ENCODE measurements around the gene PAX8.
"Not testable (repeated sequence)": the region's sequence is repeated elsewhere in the genome, so short reads cannot be mapped to it uniquely, and the experiment has no call there.

The PAX8 gene

GRCh38 chr2:113288674-113289149, 10.0 kb upstream of the PAX8 start:
- DNase-seq (ENCODE audit: low read depth in 2 of 2) = not testable (repeated sequence)

- not testable (repeated sequence) for DNase-seq (ENCODE audit: low read depth in 2 of 2)
These were observed 9.5 kb upstream of the PAX8 start for GRCh38 chr2:113288117-113288673.

GRCh38 chr2:113285816-113286215, 7.1 kb upstream of the PAX8 start:
- DNase-seq (ENCODE audit: low read depth in 2 of 2) = no peak

- not testable (repeated sequence) for DNase-seq (ENCODE audit: low read depth in 2 of 2)
These were observed 6.3 kb upstream of the PAX8 start for GRCh38 chr2:113284999-113285398.

- DNase-seq (ENCODE audit: low read depth in 2 of 2) = no peak
These were observed 5.8 kb upstream of the PAX8 start for GRCh38 chr2:113284476-113284875.

- no peak for DNase-seq (ENCODE audit: low read depth in 2 of 2)
These were observed 5.1 kb upstream of the PAX8 start for GRCh38 chr2:113283704-113284284.

GRCh38 chr2:113282747-113283533, 4.2 kb upstream of the PAX8 start:
- DNase-seq (ENCODE audit: low read depth in 2 of 2) = no peak

GRCh38 chr2:113281910-113282746, 3.4 kb upstream of the PAX8 start:
- DNase-seq (ENCODE audit: low read depth in 2 of 2) = no peak

GRCh38 chr2:113278073-113278741, 514 bp downstream of the PAX8 start:
- DNase-seq (ENCODE audit: low read depth in 2 of 2) = no peak

GRCh38 chr2:113277474-113278072, 1.1 kb downstream of the PAX8 start:
- DNase-seq (ENCODE audit: low read depth in 2 of 2) = no peak

GRCh38 chr2:113276761-113277425, 1.8 kb downstream of the PAX8 start:
- no peak for DNase-seq (ENCODE audit: low read depth in 2 of 2)

GRCh38 chr2:113276216-113276760, 2.4 kb downstream of the PAX8 start:
- no peak for DNase-seq (ENCODE audit: low read depth in 2 of 2)

- DNase-seq (ENCODE audit: low read depth in 2 of 2) = no peak
These were observed 3.0 kb downstream of the PAX8 start for GRCh38 chr2:113275556-113276215.

GRCh38 chr2:113274432-113274831, 4.3 kb downstream of the PAX8 start:
- DNase-seq (ENCODE audit: low read depth in 2 of 2) = no peak

- no peak for DNase-seq (ENCODE audit: low read depth in 2 of 2)
These were observed 4.7 kb downstream of the PAX8 start for GRCh38 chr2:113273981-113274380.

GRCh38 chr2:113273027-113273551, 5.6 kb downstream of the PAX8 start:
- no peak for DNase-seq (ENCODE audit: low read depth in 2 of 2)

GRCh38 chr2:113272477-113272876, 6.2 kb downstream of the PAX8 start:
- no peak for DNase-seq (ENCODE audit: low read depth in 2 of 2)

- no peak for DNase-seq (ENCODE audit: low read depth in 2 of 2)
These were observed 9.9 kb downstream of the PAX8 start for GRCh38 chr2:113268621-113269360.

GRCh38 chr2:113266431-113266830, 12.3 kb downstream of the PAX8 start:
- no peak for DNase-seq (ENCODE audit: low read depth in 2 of 2)

Measured in stimulated activated CD8-positive, alpha-beta memory T cell treated with anti-CD3 and anti-CD28 coated beads, Interleukin-2, amount 100 ng/mL, for 48 hours (primary cell).